ENCODE measurements around the gene ZNF273.
"Not testable (repeated sequence)": the region's sequence is repeated elsewhere in the genome, so short reads cannot be mapped to it uniquely, and the experiment has no call there.

Gene ZNF273

DNA sequence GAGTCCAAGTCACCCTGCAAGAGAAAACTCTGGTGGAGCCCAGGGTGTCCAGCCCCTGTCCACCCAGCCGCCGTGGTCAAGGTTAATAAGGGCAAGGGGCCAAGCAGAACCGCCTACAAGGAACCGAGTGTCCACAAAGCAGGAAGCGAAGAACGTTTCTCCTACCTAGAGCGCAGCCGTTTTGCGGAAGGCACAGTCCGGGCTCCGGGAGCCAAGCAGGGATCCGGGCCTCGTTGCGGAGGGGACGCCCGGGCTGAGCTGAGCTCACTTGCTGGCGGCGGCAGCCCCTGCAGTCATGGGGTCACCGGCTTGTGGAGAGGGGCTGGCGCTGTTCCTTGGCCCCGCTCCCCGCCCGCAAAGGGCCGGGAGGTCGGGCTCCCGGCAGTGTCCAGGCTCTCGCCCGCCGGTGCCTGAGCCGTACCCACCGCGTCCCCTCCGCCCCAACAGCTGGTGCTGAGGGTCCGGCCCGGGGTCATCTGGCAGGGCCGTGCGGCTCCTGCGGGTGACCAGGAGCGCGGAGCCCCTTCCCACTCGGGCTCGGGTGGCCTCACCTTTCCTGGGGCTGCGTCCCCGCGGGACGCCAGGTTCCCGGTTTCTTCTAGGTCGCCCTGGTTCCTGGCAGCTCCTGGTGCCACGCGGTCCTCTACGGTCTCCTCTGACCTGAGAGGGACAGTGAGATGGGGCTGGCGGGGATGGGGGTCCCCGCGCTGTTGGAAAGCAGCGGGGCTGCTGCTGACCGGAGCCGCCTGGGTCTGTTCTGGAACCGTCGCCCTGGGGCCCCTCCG, 14.0 kb upstream of the ZNF273 start:
- no peak for DNase-seq (ENCODE audit: low read depth in 2 of 2)

DNA sequence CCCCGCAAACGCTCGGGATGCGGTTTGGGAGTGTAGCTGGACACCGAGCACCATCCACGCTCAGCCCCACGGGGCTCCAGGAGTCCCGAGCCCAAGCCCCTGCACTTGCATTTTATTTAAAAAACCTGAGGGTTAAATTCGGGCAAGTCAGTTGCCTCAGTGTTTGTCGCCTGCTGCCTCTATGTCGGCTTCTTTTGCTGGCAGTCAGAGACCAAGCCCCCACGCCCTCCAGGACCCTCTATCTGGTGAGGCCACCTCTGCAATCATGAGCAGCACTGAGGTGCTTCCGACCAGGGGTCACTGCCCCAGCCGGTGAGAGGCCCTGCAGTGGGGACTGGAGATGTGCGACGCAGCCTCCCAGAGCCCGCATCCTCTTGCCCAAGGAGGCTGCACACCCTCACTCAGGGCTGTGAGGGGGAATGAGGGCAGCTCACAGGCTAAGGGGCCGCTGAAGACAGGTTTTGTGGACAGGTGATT, 13.3 kb upstream of the ZNF273 start:
- DNase-seq (ENCODE audit: low read depth in 2 of 2), result no peak

DNA sequence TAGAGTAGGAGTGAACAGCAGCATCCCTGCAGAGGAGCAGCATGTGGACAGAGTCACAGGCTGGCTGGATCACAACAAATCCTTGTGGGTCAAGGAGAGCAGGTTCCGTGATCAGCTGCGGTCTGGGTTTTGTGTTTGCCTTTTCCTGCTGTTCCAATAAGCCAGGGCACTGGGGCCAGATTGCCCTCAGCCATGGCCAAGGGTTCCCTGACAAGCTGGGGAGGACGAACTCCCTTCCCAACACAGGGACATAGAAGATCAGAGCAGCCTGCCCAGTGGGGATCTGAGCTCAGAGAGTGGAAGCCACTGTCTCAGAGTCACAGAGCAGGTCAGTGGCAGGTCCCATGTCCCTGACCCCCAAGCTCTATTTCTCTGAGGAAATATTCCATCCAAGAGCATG, 12.8 kb upstream of the ZNF273 start:
- DNase-seq (ENCODE audit: low read depth in 2 of 2), result not testable (repeated sequence)

DNA sequence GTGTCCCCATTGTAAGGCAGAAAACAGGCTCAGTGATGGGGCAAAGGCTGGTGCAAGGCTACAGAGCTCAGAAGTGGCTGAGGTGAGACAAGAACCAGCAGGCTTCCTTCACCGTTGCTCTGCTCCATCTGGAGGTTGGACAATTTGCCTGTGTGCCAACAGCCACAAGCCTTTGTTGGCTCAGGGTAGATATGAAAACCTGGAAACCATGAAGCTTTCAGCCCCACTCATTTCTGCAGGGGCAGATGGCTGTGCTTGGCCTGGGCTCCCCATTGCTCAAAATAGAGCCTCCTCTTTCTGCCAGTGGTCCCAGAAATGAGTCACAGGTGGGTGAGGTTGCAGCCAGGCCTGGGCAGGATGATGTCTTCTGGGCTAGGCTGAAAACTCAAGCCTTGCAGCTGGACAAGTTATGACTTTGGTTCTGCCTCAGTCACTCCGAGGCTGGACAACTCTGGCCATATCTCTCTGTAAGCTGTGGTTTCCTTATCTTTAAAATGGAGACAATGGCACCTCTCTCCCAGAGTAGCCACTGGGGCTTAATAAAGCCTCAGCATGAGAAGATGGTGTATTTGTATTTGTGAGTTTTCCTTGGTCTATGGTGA, 12.2 kb upstream of the ZNF273 start:
- DNase-seq (ENCODE audit: low read depth in 2 of 2), result no peak

DNA sequence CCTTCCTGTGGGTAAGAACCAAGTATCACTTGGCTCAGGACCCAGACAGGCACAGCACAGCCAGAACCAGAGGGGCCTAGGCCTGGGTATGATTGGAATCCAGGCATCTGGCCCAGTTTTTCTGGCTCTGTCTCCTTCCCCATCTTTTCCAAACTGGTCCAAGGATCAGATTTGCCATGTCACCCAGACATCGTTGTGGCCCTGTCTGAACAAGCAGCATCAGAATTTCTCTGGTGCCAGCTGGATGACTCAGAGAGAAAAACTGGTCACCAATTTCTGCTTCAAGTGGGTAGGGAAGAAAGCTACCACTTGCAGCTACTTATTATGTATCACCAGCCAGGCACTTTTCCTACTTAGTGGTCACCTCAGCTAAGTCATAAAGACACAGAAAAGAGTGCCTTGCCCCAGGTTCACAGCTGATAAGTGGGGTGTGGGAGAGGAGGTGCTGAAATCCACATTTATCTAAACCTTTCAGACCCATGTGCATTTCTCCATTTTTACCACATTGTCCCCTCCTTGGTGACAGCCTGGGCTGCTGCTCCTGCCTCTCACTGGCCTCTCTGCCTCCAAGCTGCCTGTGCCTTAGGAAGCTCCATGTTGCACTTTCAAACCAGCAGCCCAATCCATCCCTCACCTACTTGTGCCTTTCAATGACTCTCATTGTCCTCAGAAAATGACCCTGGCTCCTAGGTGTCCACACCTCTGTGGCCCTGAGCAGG, 11.6 kb upstream of the ZNF273 start:
- not testable (repeated sequence) for DNase-seq (ENCODE audit: low read depth in 2 of 2)

DNA sequence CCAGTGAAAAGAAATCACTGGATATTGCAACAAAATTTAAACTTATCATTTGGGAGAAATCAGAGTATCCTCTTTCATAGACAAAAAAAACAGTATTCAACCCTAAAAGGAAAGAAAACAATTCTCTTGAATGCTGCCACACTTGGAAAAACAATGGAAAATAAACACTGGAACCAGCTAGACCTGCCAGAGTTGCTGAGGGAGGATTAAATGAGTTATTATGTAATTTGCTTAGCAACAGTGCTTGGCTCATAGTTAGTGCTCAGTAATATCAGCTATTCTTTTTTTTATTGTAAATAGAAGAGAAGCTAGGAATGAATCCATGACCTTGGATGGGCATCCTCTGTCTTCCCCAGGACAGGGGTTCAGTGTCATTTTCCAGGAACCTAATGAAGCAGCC, 11.0 kb upstream of the ZNF273 start:
- DNase-seq (ENCODE audit: low read depth in 2 of 2), result no peak

DNA sequence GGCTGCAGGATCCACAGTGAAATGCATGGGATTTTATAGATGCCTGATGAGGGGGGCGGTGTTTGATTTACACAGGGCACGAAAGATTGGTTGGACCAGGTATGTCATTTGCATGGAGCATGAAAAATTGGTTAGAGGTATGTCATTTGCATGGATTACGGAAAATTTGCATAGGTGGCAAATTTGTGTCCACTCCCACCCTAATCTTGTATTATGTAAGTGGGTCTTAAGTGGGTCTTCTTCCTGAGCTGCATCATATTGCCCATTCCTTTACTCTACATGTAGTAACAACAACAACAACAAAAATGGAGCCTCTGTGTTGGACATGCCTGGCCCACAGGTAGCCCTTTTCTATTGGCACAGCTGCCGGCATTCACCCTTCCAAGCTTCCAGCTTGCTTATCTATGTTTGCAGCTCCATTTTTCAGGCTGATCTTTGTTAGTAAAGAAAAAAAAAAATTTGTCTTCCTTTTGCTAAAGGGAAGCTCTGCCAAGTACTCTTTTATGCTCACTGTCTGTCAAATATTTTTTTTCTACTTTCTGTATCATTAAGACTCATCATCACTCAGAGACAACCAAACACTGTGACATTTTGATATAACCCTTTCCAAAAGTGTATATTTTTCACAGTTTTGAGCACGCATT, 10.3 kb upstream of the ZNF273 start:
- no peak for DNase-seq (ENCODE audit: low read depth in 2 of 2)

DNA sequence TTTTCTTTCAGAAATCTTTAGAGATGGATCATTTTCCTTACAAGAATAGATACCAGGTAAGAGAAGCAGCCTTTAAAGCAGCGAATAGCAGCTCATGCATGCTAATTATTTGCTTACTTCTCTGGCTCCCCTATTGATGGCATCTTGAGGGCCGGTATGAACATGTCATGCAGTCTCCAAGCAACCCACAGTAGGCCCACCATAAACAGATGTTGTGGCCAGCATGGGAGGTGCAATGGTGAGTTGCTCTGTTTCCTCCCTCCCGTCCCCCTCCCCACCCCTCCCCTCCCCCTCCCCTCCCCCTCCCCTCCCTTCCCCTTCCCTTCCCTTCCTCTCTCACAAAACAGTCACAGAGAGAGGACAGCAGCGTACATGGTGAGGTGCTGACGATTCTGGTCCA, 9.7 kb upstream of the ZNF273 start:
- DNase-seq (ENCODE audit: low read depth in 2 of 2), result no peak

DNA sequence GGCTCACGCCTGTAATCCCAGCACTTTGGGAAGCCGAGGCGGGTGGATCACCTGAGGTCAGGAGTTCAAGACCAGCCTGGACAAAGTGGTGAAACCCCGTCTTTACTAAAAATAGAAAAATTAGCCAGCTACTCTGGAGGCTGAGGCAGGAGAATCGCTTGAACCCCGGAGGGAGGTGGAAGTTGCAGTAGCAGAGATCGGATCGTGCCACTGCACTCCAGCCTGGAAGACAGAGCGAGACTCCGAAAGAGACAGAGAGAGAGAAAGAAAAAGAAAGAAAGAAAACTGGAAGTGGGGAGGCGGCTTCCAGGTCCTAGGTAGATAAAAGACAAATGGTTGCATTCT, 640 bp upstream of the ZNF273 start:
- DNase-seq (ENCODE audit: low read depth in 2 of 2), result not testable (repeated sequence)

DNA sequence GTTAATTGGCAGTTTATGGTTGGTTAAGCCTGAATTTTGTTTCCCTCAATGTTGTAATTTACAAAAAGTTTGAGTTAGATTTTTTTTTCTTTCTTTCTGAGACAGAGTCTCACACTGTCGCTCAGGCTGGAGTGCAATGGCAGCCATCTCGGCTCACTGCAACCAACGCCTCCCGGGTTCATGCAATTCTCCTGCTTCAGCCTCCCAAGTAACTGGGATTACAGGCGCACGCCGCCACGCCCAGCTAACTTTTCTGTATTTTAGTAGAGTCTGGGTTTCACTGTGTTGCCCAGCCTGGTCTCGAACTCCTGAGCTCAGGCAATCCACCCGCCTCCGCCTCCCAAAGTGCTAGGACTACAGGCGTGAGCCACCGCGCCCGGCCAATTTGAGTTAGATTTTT, 935 bp downstream of the ZNF273 start:
- no peak for DNase-seq (ENCODE audit: low read depth in 2 of 2)

DNA sequence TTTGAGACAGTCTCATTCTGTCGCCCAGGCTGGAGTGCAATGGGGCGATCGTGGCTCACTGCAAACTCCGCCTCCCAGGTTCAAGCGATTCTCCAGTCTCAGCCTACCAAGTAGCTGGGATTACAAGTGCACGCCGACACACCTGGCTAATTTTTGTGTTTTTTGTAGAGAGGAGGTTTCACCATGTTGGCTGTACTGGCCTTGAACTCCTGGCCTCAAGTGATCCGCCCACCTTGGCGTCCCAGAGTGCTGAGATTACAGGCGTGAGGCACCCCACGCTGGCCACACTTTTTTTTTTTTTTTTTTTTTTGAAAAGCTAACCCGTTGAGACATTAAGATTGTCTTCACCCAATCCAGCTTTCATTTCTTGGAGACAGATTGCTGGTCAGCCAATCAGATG, 2.1 kb downstream of the ZNF273 start:
- no peak for DNase-seq (ENCODE audit: low read depth in 2 of 2)

DNA sequence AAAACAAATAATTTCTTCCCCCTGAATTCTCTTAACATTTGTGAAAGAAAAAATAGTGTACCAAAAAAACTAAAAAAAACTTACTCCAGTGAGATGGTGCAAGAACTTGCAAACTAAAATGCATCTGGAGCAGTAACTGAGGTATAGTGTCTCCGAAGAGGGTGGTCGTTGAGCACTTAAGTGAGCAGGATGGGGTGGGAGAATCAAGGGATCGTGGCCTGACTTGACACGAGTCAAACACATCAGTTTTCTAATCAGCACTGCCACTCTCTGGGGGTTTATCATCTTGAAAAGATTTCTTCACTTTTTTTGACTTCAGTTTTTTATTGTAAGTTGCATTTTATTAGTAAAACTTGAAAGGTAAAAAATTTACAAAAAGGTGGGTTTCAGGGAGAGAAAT, 2.5 kb downstream of the ZNF273 start:
- no peak for DNase-seq (ENCODE audit: low read depth in 2 of 2)

DNA sequence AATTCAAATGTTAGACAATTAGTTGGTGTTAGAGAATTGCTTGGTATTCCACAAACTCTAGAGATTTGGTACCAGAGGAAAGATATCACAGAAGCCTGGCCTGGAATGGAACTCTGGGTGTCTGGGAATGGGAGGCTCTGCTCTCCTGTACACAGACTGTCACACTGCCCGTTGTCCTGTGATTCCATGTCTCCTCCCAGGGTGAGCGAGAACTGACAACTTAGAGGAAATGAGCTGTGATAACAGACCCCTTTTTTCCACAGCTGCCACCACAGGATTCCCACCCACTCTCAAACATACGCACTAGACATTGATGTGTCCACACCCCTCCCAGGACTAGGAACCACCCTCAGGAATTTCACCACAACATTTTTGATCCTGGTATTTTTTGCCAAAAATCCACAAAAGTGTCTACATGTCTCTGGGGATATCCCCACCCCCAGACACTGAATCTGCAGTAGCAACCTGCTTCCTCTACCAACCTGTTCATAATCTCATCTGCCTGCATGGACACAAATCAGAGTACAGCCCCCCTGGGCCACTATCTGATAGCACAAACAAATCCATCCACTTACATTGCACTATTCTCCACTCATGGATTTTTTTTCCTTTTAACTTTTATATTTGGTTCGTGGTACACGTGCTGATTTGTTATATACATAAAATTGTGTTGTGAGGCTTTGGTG, 4.7 kb downstream of the ZNF273 start:
- no peak for DNase-seq (ENCODE audit: low read depth in 2 of 2)

DNA sequence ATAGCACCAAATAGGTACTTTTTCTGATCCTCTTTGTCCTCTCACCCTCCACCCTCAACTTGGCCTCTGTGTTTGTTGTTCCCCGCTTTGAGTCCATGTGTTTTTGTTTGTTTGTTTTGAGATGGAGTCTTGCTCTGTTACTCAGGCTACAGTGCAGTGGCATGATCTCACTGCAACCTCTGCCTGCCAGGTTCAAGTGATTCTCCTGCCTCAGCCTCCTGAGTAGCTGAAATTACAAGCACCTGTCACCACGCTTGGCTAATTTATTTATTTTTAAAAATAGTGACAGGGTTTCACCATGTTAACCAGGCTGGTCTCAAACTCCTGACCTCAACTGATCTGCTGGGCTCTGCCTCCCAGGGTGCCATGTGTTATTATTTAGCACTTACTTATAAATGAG, 5.3 kb downstream of the ZNF273 start:
- DNase-seq (ENCODE audit: low read depth in 2 of 2), result no peak

DNA sequence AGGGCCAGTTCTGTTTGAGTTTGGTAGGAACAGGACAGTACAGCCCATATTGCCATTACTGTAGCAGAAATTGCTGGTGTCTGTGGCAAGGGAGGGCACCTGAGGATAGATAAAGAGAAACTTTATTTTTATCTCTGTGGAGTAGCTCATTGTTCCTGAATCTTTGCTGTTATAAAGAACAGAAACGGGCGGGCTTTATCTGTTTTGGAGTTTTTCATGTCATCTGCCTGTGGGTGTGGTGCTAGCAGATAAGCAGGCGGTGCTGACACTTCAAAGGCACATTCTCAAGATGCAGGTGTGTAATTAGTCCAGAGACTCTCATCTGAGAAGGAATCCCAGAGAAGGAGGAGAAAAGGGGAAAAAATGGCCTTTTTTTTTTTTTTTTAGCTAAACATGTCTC, 11.5 kb downstream of the ZNF273 start:
- no peak for DNase-seq (ENCODE audit: low read depth in 2 of 2)

DNA sequence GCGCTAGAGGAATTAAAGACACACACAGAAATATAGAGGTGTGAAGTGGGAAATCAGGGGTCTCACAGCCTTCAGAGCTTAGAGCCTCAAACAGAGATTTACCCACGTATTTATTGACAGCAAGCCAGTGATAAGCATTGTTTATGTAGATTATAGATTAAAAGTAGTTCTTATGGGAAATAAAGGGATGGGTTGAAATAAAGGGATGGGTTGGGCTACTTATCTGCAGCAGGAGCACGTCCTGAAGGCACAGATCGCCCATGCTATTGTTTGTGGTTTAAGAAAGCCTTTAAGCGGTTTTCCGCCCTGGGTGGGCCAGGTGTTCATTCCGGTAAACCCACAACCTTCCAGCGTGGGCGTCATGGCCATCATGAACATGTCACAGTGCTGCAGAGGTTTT, 12.2 kb downstream of the ZNF273 start:
- DNase-seq (ENCODE audit: low read depth in 2 of 2), result not testable (repeated sequence)

DNA sequence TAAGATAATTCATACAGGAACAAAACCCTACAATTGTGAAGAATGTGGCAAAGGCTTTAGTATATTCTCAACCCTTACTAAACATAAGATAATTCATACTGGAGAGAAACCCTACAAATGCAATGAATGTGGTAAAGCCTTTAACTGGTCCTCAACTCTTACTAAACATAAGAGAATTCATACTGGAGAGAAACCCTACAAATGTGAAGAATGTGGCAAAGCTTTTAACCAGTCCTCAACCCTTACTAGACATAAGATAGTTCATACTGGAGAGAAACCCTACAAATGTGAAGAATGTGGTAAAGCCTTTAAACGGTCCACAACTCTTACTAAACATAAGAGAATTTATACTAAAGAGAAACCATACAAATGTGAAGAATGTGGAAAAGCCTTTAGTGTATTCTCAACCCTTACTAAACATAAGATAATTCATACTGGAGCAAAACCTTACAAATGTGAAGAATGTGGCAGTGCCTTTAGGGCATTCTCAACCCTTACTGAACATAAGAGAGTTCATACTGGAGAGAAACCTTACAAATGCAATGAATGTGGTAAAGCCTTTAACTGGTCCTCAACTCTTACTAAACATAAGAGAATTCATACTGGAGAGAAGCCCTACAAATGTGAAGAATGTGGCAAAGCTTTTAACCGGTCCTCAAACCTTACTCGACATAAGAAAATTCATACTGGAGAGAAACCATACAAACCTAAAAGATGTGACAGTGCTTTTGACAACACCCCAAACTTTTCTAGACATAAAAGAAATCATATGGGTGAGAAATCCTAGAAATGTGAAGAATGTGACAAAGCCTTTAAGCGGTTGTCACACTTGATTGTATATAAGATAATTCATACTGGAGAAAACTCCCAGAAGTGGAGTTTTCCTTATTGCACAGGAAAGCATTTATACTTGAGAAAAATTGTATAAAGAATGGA, 25.4 kb downstream of the ZNF273 start:
- DNase-seq (ENCODE audit: low read depth in 2 of 2), result not testable (repeated sequence)

DNA sequence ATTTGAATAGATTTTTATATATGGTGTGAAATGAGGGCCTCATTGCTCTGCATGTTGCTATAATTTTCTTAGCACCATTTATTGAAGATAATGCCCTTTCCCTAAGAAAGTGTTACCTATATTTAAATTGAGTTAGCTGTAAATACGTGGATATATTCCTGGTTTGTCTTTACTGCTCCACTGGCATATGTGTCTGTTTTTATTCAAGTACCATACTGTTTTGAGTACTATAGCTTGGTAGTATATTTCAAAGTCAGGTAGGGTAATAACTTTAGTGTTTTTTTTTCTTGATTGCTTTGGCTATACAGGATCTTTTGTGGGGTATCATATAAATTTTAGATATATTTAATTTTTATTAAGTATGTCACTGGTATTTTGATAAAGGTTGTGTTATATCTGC, 31.4 kb downstream of the ZNF273 start:
- no peak for DNase-seq (ENCODE audit: low read depth in 2 of 2)

DNA sequence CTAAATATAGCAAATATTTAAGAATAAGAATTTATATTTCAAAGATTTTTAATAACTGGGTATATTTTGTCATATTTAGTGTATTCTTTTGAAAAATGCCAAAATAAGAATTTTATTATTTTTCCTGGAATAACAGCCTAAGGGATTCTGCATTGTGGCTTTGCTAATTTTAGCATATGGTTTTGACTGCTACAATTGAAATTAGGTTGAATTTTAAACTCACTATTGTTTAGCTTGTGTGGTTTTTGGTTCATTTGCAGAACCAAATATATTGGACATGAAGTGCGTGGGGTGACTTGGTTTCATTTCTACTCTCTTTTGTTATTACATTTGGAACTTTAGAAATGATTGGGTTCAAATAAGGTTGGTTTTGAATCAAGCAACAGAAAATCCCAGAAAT, 35.5 kb downstream of the ZNF273 start:
- DNase-seq (ENCODE audit: low read depth in 2 of 2), result no peak

DNA sequence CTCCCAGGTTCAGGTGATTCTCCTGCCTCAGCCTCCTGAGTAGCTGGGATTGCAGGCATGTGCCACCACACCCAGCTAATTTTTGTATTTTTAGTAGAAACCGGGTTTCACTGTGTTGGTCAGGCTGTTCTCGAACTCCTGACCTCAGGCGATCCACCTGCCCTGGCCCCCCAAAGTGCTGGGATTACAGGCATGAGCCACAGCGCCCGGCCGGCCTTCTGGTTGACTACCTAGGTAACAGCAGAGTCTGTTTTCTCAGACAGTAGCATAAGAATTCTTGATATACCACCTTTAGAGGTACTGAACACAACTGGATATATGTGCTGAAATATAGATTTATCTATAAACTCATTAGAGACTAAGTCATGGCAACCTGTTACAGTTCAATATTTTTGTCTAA, 36.9 kb downstream of the ZNF273 start:
- DNase-seq (ENCODE audit: low read depth in 2 of 2), result not testable (repeated sequence)
